Stomach (tissue), 9 donors: ENCODE data around the gene ZC3H10. TPM values are rescaled to one million over a fixed set of nuclear protein-coding genes. Genes with fewer than 3 reads are reported as not detected.

ENCODE experiments used
- DNase-seq, 2 donors: peaks; one replicate each; pipeline versions ENCODE4 v3.0.0 to v3.0.0-alpha.2; 2013 to 2019
- H3K27ac ChIP-seq, 5 donors: fragments of 200-600 bp in 4 of 5; sonication (generic) in 4 of 5; one replicate each; pipeline ENCODE4 v1.5.1; 2013 to 2019; ENCODE audit warnings: mild to moderate bottlenecking in 1 of 5, moderate library complexity in 1 of 5
- H3K27me3 ChIP-seq, 3 donors: fragments of 200-600 bp; sonication (generic); one replicate each; pipeline ENCODE4 v1.5.1; 2017 to 2019; ENCODE audit warnings: mixed run types in 1 of 3
- H3K36me3 ChIP-seq, 4 donors: fragments of 200-600 bp; sonication (generic); 1 replicate in 3 of 4; 2 replicates in 1 of 4; pipeline ENCODE4 v1.5.1; 2016 to 2019
- H3K4me1 ChIP-seq, 4 donors: fragments of 200-600 bp; sonication (generic); one replicate each; pipeline ENCODE4 v1.5.1; 2016 to 2019
- H3K4me3 ChIP-seq, 4 donors: fragments of 200-600 bp; sonication (generic) in 3 of 4; one replicate each; pipeline ENCODE4 v1.5.1; 2016 to 2019; ENCODE audit warnings: mild to moderate bottlenecking in 1 of 4
- H3K9me3 ChIP-seq, 4 donors: fragments of 200-600 bp; sonication (generic); one replicate each; pipeline ENCODE4 v1.5.1; 2016 to 2019
- CTCF ChIP-seq, 7 experiments: fragments of 450-650 bp in 4 of 7; fragments of 200-600 bp in 3 of 7; sonication (generic) in 3 of 7; IDR thresholded peaks; one replicate each; pipeline ENCODE4 v1.5.1; 2016 to 2019; ENCODE audit warnings: antibody characterized with exemption in 7 of 7, control low read depth in 2 of 7, mild to moderate bottlenecking in 1 of 7
- EP300 ChIP-seq: sonication (generic); formaldehyde crosslinking; IDR thresholded peaks from one replicate; pipeline ENCODE4 v1.6.1; 2017; ENCODE audit warnings: antibody characterized with exemption
- POLR2A ChIP-seq, 4 donors: fragments of 450-650 bp; IDR thresholded peaks; one replicate each; pipeline ENCODE4 v1.6.1; 2016; ENCODE audit warnings: antibody characterized with exemption in 4 of 4, control low read depth in 2 of 4, mild to moderate bottlenecking in 1 of 4, moderate library complexity in 1 of 4
- POLR2AphosphoS5 ChIP-seq, 3 donors: sonication (generic); formaldehyde crosslinking; IDR thresholded peaks; one replicate each; pipeline ENCODE4 v1.6.1; 2016; ENCODE audit warnings: antibody characterized with exemption in 3 of 3
- WGBS, 5 donors: extraction: QIAGEN DNeasy Blood & Tissue Kit in 3 of 5; methylation state at CpG; one replicate each; pipeline versions ENCODE4 v1.1.5 to v1.1.7; 2013 to 2018; 5-methylcytosine and 5-hydroxymethylcytosine counted together
- intact Hi-C: fragments of 100-400 bp; cut with DNase I; formaldehyde crosslinking; loops from one replicate; pipeline ENCODE4 v1.15.1; 2023; ENCODE audit warnings: low total_unique reads
- polyA plus RNA-seq, 3 donors: library from polyadenylated mRNA; stranded (reverse); fragments of 200-250 nt; gene quantifications; one replicate each; pipeline ENCODE4 v1.2.3, GENCODE V29; 2013
- total RNA-seq, 5 donors: library from RNA; depleted of rRNA; stranded (reverse); fragments of >200 nt; gene quantifications; one replicate each; pipeline versions ENCODE4 v1.1.0 to v1.2.3, GENCODE V29; 2014 to 2016
- donor health status: healthy with polysubstance abuse.
- donor health status: Bipolar disorder and iron deficiency.
- donor health status: healthy.

Gene ZC3H10
- total and polyA plus RNA-seq, 8 donors = under 0.01 to 5.8 (median 2.0) TPM

- TF ChIP-seq EP300 = no peak
- peak in 2 of 3 donors; percentile 41 to 49 for TF ChIP-seq POLR2AphosphoS5 (IDR thresholded peaks at IDR 0.05)
- TF ChIP-seq POLR2A (IDR thresholded peaks at IDR 0.05) = no peak
- TF ChIP-seq CTCF (IDR thresholded peaks at IDR 0.05) = peak in 5 of 7 experiments; percentile 57 to 77 (median 71)
- Histone ChIP-seq H3K27me3 (no peaks in the 10 kb centered on the region), H3K36me3 (peaks cover 30 to 32% (median 30%) of the 10 kb centered on the region in 4 donors), H3K4me1 (peaks cover 35 to 62% (median 58%) of the 10 kb centered on the region in 4 donors), H3K27ac (peak overlapping the region; percentile 95 to 99 (median 97)), H3K9me3 (no peaks in the 10 kb centered on the region), H3K4me3 (peak overlapping the region; percentile 71 to 85 (median 74))
- 2 to 4% (median 3%) methylated on average over 45 of the region's 45 CpGs for WGBS, 5 donors
- peak; percentile 73 to 93 for DNase-seq
- intact Hi-C loops = no loop called here
These were observed 39.3 kb downstream of the ZC3H10 start for GRCh38 chr12:56157201-56158028.

- Histone ChIP-seq H3K36me3 (peaks cover 39 to 41% (median 39%) of the 10 kb centered on the region in 4 donors), H3K4me3 (peak within 1 kb of the TSS; percentile 71 to 85 (median 74)), H3K9me3 (no peaks in the 10 kb centered on the region), H3K27me3 (no peaks in the 10 kb centered on the region), H3K27ac (peak within 1 kb of the TSS; percentile 95 to 99 (median 97)), H3K4me1 (peaks cover 31 to 63% (median 55%) of the 10 kb centered on the region in 4 donors)
- DNase-seq = peak; percentile 98 to 99
- intact Hi-C loops = no loop called here
- 0 to 1% (median 0%) methylated on average over 27 to 30 of the region's 30 CpGs for WGBS, 5 donors
- TF ChIP-seq POLR2AphosphoS5 (IDR thresholded peaks at IDR 0.05) = peak; percentile 100
- TF ChIP-seq EP300 = no peak
- peak in 3 of 4 donors; percentile 95 to 99 (median 99) for TF ChIP-seq POLR2A (IDR thresholded peaks at IDR 0.05)
- TF ChIP-seq CTCF (IDR thresholded peaks at IDR 0.05) = no peak
These were observed 40.2 kb downstream of the ZC3H10 start, which contains the start of gene MYL6 for GRCh38 chr12:56158029-56158925. Gene MYL6 (plus strand): TSS chr12:56158359. CDS start chr12:56158402, 43 bp downstream.

GRCh38 chr12:56158926-56159461 lies 40.9 kb downstream of the ZC3H10 start:
- Histone ChIP-seq H3K36me3 (peaks cover 46 to 48% (median 46%) of the 10 kb centered on the region in 4 donors), H3K27me3 (no peaks in the 10 kb centered on the region), H3K4me1 (peaks cover 31 to 63% (median 50%) of the 10 kb centered on the region in 4 donors), H3K27ac (peak overlapping the region; percentile 95 to 99 (median 97)), H3K9me3 (no peaks in the 10 kb centered on the region), H3K4me3 (peak overlapping the region; percentile 71 to 85 (median 74))
- DNase-seq = peak; percentile 82 to 91
- intact Hi-C loops = no loop called here
- 0 to 1% (median 0%) methylated on average over 6 of the region's 6 CpGs for WGBS, 5 donors
- TF ChIP-seq POLR2AphosphoS5 (IDR thresholded peaks at IDR 0.05) (peak; percentile 43 to 82 (median 76)), EP300 (no peak), CTCF (IDR thresholded peaks at IDR 0.05) (no peak)
